Neural progenitor cell (in vitro differentiated cells): Measurements from ENCODE around the gene ROM1.

Experiments used
- EZH2 ChIP-seq: fragments of 200-600 bp; sonication (generic); IDR thresholded peaks from 2 replicates; pipeline ENCODE4 v1.6.1; 2017; ENCODE audit warnings: antibody characterized with exemption, mild to moderate bottlenecking, moderate library complexity
- TF ChIP-seq, protein P1 (sequence below): fragments of 200-600 bp; sonication (generic); IDR thresholded peaks from 2 replicates; pipeline ENCODE4 v1.5.1; 2017; ENCODE audit warnings: antibody characterized with exemption, mild to moderate bottlenecking

DNA sequence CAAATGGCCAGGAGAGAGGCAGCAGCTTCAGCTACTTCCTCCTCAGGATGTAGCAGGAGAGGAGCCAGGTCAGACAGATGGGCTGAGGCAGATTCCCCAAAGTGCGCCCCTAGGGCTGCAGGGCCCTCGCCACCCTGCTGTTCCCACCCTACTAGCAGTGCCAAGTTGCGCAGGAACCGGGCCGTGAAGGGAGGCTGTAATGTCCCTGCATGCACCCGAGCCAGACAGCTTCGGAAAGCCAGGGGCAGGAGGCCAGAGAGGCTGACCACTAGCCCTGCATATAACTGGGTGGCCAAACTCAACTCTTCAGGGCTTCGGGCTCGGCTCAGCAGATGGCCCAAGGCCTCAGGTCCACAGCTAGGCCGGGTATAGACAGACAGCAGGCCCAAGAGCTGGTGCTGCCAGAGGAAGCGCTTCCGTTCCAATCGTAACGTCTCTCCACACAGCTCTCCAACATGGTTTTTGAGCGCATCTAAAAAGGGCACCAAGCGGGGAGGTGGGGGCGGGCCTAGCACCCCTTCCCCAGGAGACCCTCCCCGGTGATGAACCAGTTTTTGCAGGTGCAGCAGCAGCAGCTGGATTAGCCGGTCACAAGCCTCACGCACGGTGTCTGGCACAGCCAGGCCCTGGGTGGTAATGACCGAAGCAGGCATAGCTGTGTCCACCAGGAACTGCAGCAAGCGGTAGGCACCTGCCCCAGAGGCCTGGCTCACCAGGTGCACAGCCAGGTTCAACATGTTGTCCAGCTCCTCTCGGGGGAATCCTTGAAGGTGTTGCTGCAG, 35.3 kb downstream of the ROM1 start:
- TF ChIP-seq, protein P1, sequence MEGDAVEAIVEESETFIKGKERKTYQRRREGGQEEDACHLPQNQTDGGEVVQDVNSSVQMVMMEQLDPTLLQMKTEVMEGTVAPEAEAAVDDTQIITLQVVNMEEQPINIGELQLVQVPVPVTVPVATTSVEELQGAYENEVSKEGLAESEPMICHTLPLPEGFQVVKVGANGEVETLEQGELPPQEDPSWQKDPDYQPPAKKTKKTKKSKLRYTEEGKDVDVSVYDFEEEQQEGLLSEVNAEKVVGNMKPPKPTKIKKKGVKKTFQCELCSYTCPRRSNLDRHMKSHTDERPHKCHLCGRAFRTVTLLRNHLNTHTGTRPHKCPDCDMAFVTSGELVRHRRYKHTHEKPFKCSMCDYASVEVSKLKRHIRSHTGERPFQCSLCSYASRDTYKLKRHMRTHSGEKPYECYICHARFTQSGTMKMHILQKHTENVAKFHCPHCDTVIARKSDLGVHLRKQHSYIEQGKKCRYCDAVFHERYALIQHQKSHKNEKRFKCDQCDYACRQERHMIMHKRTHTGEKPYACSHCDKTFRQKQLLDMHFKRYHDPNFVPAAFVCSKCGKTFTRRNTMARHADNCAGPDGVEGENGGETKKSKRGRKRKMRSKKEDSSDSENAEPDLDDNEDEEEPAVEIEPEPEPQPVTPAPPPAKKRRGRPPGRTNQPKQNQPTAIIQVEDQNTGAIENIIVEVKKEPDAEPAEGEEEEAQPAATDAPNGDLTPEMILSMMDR, result no peak
- TF ChIP-seq EZH2, result no peak
